GM10248 (cell line): ENCODE data around the gene TRAF3.

Experiments
- CTCF ChIA-PET: fragments of 300-600 bp; sonication (Branson Sonifier 250); formaldehyde crosslinking; extraction: SDS; loops from one replicate; lab custom pipeline; 2021; ENCODE audit warnings: antibody characterized with exemption; lab: Yijun Ruan, JAX
- POLR2A ChIA-PET: fragments of 350-650 bp; sonication (Branson Sonifier 250); formaldehyde crosslinking; extraction: SDS; loops from one replicate; lab custom pipeline; 2020; ENCODE audit warnings: antibody characterized with exemption; lab: Yijun Ruan, JAX
- DNase-seq: peaks from one replicate; pipeline ENCODE4 v3.0.0; 2012; ENCODE audit errors: extremely low spot score
- CTCF ChIP-seq: IDR thresholded peaks from 2 replicates; pipeline ENCODE4 v1.5.1; 2012; ENCODE audit warnings: mild to moderate bottlenecking, low read depth; ENCODE audit errors: extremely low read depth, missing control alignments, control extremely low read depth

The TRAF3 gene

GRCh38 chr14:102826751-102827675 is 49.8 kb downstream of the TRAF3 start:
- no peak for TF ChIP-seq CTCF
- no peak for DNase-seq
- CTCF ChIA-PET = no interaction called here
- POLR2A ChIA-PET = no interaction called here

- CTCF ChIA-PET = no interaction called here
- DNase-seq = no peak
These were observed 50.5 kb downstream of the TRAF3 start for GRCh38 chr14:102827716-102828115.

GRCh38 chr14:102828151-102828550 is 50.9 kb downstream of the TRAF3 start:
- POLR2A ChIA-PET = no interaction called here
- TF ChIP-seq CTCF = no peak
- CTCF ChIA-PET = interaction anchor here (1.2 kb wide), 1 partner anchor 10 kb away, joined by 4 read pairs; no protein-coding TSS in a partner anchor
- DNase-seq = no peak

More at GRCh38 chr14:102827716-102828115, 50.5 kb downstream of the TRAF3 start:
- no peak for TF ChIP-seq CTCF
- POLR2A ChIA-PET = no interaction called here

- no peak for TF ChIP-seq CTCF
- no peak for DNase-seq
- ChIA-PET POLR2A (no interaction called here), CTCF (interaction anchor here (0.9 to 1.6 kb wide), 5 partner anchors 9 to 134 kb away, joined by 3 to 4 read pairs (median 3); no protein-coding TSS in a partner anchor)
These were observed 51.8 kb downstream of the TRAF3 start for GRCh38 chr14:102829016-102829548.

GRCh38 chr14:102830474-102831045 is 53.3 kb downstream of the TRAF3 start:
- ChIA-PET CTCF (interaction anchor here (1.0 to 1.6 kb wide), 2 partner anchors 11 to 35 kb away, joined by 4 read pairs; no protein-coding TSS in a partner anchor), POLR2A (no interaction called here)
- no peak for DNase-seq
- no peak for TF ChIP-seq CTCF

- TF ChIP-seq CTCF = no peak
- DNase-seq = no peak
- ChIA-PET CTCF (interaction anchor here (1.0 kb wide), 1 partner anchor 35 kb away, joined by 4 read pairs; no protein-coding TSS in a partner anchor), POLR2A (no interaction called here)
These were observed 54.0 kb downstream of the TRAF3 start for GRCh38 chr14:102831163-102831804.
